Brain microvascular endothelial cell (primary cell): Measurements from ENCODE around the gene LARGE2.
"Not testable (repeated sequence)": the region's sequence is repeated elsewhere in the genome, so short reads cannot be mapped to it uniquely, and the experiment has no call there.

Experiments
- DNase-seq: peaks from one replicate; pipeline ENCODE4 v3.0.0-alpha.2; 2020
- H3K27ac ChIP-seq: fragments of 250-450 bp; sonication (Bioruptor Pico); 2 replicates; pipeline ENCODE4 v1.5.1; 2020; ENCODE audit warnings: mild to moderate bottlenecking, moderate library complexity
- H3K27me3 ChIP-seq: fragments of 250-450 bp; sonication (Bioruptor Pico); replicated peaks from 2 replicates; pipeline ENCODE4 v1.5.1; 2020; ENCODE audit warnings: mild to moderate bottlenecking
- H3K36me3 ChIP-seq: fragments of 250-450 bp; sonication (Bioruptor Pico); replicated peaks from 2 replicates; pipeline ENCODE4 v1.5.1; 2020; ENCODE audit warnings: mild to moderate bottlenecking
- H3K4me3 ChIP-seq: 2 replicates; pipeline ENCODE4 v1.5.1; 2011; ENCODE audit warnings: low read depth, mild to moderate bottlenecking, control low read depth, low read length, moderate library complexity
- CTCF ChIP-seq: IDR thresholded peaks from 2 replicates; pipeline ENCODE4 v1.5.1; 2011; ENCODE audit warnings: low read depth, mild to moderate bottlenecking, moderate library complexity, low read length, control low read depth, inconsistent platforms; ENCODE audit errors: missing control alignments
- in situ Hi-C: cut with HindIII; loops from 2 replicates; pipeline ENCODE4 v1.10.0; 2017; ENCODE audit warnings: low sequenced_read_pairs, low pct_ligation_motif_present

The LARGE2 gene

GRCh38 chr11:45897556-45897955 lies 24.9 kb upstream of the LARGE2 start:
- DNase-seq: no peak
- Histone ChIP-seq H3K27ac (no peak overlapping the region), H3K36me3 (no peaks in the 10 kb centered on the region), H3K27me3 (no peaks in the 10 kb centered on the region), H3K4me3 (no peak overlapping the region)
- in situ Hi-C loops: no loop called here
- no peak for TF ChIP-seq CTCF

GRCh38 chr11:45899086-45899447 lies 23.4 kb upstream of the LARGE2 start:
- TF ChIP-seq CTCF: no peak
- H3K27ac ChIP-seq: peak overlapping the region; percentile 95
- no peaks in the 10 kb centered on the region for H3K27me3 ChIP-seq
- in situ Hi-C loops: no loop called here
- no peak overlapping the region for H3K4me3 ChIP-seq
- no peak for DNase-seq
- no peaks in the 10 kb centered on the region for H3K36me3 ChIP-seq

- TF ChIP-seq CTCF: peak; percentile 2
- Histone ChIP-seq H3K4me3 (peak overlapping the region; percentile 55), H3K27me3 (no peaks in the 10 kb centered on the region), H3K27ac (peak overlapping the region; percentile 95), H3K36me3 (no peaks in the 10 kb centered on the region)
- DNase-seq: peak; percentile 83
- in situ Hi-C loops: no loop called here
Measured at GRCh38 chr11:45899448-45900174, 22.8 kb upstream of the LARGE2 start.

- DNase-seq, H3K27me3 ChIP-seq, in situ Hi-C loops, H3K27ac ChIP-seq, H3K36me3 ChIP-seq: not testable (repeated sequence)
- peak overlapping the region; percentile 57 for H3K4me3 ChIP-seq
Measured at GRCh38 chr11:45900175-45900800, 22.2 kb upstream of the LARGE2 start.

- in situ Hi-C loops: no loop called here
- no peak for DNase-seq
- H3K27me3 ChIP-seq: no peaks in the 10 kb centered on the region
- H3K4me3 ChIP-seq: peak overlapping the region; percentile 57
- H3K36me3 ChIP-seq: no peaks in the 10 kb centered on the region
- H3K27ac ChIP-seq: no peak overlapping the region
- TF ChIP-seq CTCF: no peak
Measured at GRCh38 chr11:45900916-45901617, 21.4 kb upstream of the LARGE2 start.

- no peak for DNase-seq
- no peak for TF ChIP-seq CTCF
- in situ Hi-C loops: no loop called here
- Histone ChIP-seq H3K36me3 (no peaks in the 10 kb centered on the region), H3K4me3 (no peak overlapping the region), H3K27me3 (no peaks in the 10 kb centered on the region), H3K27ac (no peak overlapping the region)
Measured at GRCh38 chr11:45901626-45902025, 20.8 kb upstream of the LARGE2 start.
